ENCODE measurements around the gene ALG3. TPM values are rescaled to one million over a fixed set of nuclear protein-coding genes. Genes with fewer than 3 reads are reported as not detected.
"Not testable (repeated sequence)": the region's sequence is repeated elsewhere in the genome, so short reads cannot be mapped to it uniquely, and the experiment has no call there.

The ALG3 gene
- total RNA-seq, result 46.2 TPM

GRCh38 chr3:184248454-184249411 lies at the start of gene ALG3:
Gene ALG3 (minus strand): TSS chr3:184248962. CDS start chr3:184248940, 22 bp downstream.
- DNase-seq (ENCODE audit: low spot score), result peak; percentile 89

GRCh38 chr3:184296616-184297015 lies 47.9 kb upstream of the ALG3 start:
- no peak for DNase-seq (ENCODE audit: low spot score)

DNA sequence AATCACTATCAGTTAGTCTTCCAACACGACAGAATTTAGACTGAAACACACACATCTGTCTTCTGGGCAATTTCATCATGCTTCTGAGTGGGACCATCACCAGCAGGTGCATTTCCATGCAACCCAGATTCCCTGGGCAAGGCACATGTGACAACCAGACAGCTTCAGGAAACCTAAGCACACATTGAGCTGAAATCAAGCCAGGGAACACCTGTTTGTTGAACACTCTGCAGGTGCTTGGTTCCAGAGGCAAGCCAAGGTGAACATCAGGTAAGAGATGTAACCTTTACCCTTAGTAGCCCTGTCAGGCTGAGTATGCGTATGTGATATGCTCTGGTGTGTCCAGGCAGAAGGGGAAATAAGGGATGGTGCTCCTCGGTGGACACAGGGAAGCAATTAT lies 47.0 kb upstream of the ALG3 start:
- no peak for DNase-seq (ENCODE audit: low spot score)

DNA sequence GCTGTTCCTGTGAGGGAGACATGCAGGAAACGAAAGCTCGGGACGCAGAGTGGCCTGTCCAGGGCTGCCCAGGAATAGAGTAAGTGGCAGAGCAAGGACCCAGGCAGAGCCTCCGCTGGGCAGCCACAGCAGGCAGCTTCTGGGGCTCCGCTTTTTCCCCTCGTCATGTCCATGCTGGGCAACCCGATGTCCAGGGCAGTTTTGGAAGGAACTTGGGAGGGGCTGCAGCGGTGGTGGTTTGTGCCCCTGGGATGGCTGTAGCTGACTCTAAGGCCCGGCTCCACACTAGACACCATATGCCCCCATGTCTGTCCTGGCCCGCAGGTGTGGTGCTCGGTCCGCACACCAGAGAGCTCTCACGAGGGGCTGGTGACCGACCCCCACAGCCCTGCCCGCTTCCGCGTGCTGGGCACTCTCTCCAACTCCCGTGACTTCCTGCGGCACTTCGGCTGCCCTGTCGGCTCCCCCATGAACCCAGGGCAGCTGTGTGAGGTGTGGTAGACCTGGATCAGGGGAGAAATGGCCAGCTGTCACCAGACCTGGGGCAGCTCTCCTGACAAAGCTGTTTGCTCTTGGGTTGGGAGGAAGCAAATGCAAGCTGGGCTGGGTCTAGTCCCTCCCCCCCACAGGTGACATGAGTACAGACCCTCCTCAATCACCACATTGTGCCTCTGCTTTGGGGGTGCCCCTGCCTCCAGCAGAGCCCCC lies 43.1 kb upstream of the ALG3 start:
- no peak for DNase-seq (ENCODE audit: low spot score)

- no peak for DNase-seq (ENCODE audit: low spot score)
These were observed 42.4 kb upstream of the ALG3 start for GRCh38 chr3:184291044-184291737.

- DNase-seq (ENCODE audit: low spot score), result no peak
These were observed 41.6 kb upstream of the ALG3 start for GRCh38 chr3:184290331-184290730.

- no peak for DNase-seq (ENCODE audit: low spot score)
These were observed 40.7 kb upstream of the ALG3 start for GRCh38 chr3:184289426-184289938.

GRCh38 chr3:184284696-184285095 lies 35.9 kb upstream of the ALG3 start:
- DNase-seq (ENCODE audit: low spot score), result no peak

DNA sequence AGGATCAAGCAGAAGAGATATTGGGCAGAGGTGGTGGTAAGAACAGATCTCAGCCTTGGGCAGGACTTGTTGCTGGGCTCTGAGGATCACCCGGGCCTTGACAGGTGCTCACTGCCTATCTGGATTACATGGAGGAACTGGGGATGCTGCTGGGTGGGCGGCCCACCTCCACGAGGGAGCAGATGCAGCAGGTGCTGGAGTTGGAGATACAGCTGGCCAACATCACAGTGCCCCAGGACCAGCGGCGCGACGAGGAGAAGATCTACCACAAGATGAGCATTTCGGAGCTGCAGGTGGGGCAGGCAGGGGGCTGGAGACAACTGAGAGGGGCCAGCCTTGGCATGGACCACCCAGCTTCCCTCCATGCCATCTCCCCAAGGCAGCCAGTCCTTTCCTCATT lies 34.9 kb upstream of the ALG3 start:
- no peak for DNase-seq (ENCODE audit: low spot score)

- no peak for DNase-seq (ENCODE audit: low spot score)
These were observed 34.2 kb upstream of the ALG3 start for GRCh38 chr3:184282941-184283340.

- DNase-seq (ENCODE audit: low spot score), result no peak
These were observed 28.6 kb upstream of the ALG3 start for GRCh38 chr3:184277366-184277765.

DNA sequence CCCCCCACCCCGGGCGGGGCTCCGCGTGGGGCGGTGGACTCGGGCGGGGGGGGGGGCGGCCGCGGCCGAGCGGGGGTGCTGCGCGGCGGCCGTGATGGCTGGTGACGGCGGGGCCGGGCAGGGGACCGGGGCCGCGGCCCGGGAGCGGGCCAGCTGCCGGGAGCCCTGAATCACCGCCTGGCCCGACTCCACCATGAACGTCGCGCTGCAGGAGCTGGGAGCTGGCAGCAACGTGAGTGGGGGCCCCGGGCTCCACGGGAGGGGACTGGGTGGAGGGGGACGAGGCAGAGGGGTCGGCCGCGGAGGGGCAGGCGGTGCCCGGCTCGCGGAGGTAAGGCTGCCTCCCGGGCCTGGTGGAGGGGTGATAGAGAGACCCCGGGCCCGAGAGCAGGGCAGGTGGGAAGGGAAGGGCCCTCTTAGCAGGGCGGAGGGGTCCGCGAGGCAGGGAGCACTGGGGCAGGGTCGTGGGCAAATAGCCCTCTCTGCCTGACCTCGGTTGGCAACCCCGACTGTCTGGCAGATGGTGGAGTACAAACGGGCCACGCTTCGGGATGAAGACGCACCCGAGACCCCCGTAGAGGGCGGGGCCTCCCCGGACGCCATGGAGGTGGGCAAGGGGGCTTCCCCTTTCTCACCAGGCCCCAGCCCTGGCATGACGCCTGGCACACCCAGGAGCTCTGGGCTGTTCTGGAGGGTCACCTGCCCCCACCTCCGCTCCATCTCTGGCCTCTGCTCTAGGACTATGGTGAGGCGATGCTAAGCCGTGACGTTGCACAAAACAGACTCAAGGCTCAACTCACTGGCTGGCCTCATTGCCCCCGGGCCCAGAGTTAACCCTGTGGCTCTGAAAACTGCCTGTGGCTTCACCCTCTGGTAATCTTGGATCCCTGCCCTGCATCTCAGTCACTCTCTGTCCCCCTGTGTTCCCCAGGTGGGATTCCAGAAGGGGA lies 27.5 kb upstream of the ALG3 start, which contains the start of gene ECE2:
Gene ECE2 (plus strand): TSS at position 62 of the 950 bp plus-strand sequence. CDS start 132 bp downstream, at position 194.
- no peak for DNase-seq (ENCODE audit: low spot score)

DNA sequence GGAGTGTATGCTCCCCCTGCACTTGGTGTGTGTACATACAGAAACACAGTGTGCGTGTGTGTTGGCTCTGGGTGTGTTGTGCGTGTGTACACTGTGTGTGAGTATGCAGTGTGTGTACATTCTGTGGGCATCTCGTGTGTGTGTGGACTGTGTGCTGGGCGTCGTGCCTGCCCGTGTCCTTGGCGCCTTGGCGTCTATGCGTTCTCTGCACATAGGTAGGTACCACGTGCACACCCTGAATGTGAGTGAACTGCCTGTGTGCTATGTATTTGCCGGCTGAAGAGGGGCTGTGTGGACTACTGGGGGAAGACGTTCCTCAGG lies 26.6 kb upstream of the ALG3 start:
- DNase-seq (ENCODE audit: low spot score), result no peak

- DNase-seq (ENCODE audit: low spot score), result no peak
These were observed 23.5 kb upstream of the ALG3 start for GRCh38 chr3:184272269-184272668.

- DNase-seq (ENCODE audit: low spot score), result not testable (repeated sequence)
These were observed 18.5 kb upstream of the ALG3 start for GRCh38 chr3:184267249-184267648.

- no peak for DNase-seq (ENCODE audit: low spot score)
These were observed 14.0 kb upstream of the ALG3 start for GRCh38 chr3:184262764-184263179.

GRCh38 chr3:184261854-184262763 lies 13.3 kb upstream of the ALG3 start:
- no peak for DNase-seq (ENCODE audit: low spot score)

DNA sequence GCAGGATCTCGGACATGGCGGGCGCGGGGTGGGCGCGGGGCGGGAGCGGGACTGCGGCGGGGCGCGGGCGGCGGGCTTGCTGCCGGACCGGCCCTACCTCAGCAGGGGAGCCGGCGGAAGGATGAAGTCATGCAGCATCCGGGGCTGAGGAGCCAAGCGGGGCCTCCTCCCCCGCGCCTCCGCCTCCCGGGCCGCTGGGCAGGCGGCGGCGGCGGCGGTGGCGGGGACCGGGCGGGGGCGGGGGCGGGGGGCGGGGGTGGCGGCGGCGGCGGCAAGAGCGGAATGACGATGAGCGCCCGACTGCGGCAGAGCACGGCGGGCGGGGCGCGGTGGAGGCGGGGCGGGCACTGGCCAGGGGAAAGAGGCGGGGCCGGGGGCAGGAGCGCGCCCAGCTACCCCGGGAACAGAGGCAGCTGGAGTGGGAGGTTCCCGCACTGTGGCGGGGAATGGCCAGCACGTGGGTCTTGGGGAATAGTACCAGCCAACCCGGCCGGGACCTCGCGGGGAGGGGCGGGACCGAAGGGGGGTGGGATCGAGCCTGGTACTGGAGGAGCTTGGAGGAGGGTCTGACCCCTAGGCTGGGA lies 12.6 kb upstream of the ALG3 start, which contains the start of gene CAMK2N2:
Gene CAMK2N2 (minus strand): TSS at position 284 of the 584 bp plus-strand sequence. CDS start 268 bp downstream, at position 16.
- no peak for DNase-seq (ENCODE audit: low spot score)

- DNase-seq (ENCODE audit: low spot score), result no peak
These were observed 12.0 kb upstream of the ALG3 start for GRCh38 chr3:184260724-184261269.

Measured in ureter (tissue), 1 donor.